C4-2B (cell line): Measurements from ENCODE around the gene PA2G4.

Source experiments
- H3K27ac ChIP-seq: fragments of 450-650 bp; 2 replicates; pipeline ENCODE4 v1.5.1; 2017
- ZFX ChIP-seq: fragments of 450-650 bp; IDR thresholded peaks from 2 replicates; pipeline ENCODE4 v1.6.1; 2017
- TF ChIP-seq, protein P1 (sequence below): fragments of 450-650 bp; conservative IDR thresholded peaks from 2 replicates; pipeline ENCODE4 v1.5.1; 2017; ENCODE audit warnings: mild to moderate bottlenecking

Gene PA2G4

DNA sequence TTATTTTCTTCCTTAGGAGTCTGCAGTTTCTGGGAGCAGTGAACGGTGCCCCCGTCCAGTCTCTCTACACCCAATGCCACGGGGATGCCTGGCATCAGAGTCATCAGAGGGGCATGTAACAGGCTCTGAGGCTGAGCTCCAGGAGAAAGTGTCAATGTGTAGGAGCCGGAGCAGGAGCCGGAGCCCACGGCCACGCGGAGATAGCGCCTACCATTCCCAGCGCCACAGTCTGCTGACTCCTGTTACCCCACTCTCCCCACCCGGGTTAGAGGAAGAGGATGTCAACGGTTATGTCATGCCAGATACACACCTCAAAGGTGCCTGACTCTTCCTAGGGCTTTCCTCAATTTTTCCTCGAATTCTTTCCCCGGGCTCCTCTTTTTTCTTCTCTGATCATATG is 3.3 kb upstream of the PA2G4 start:
- H3K27ac ChIP-seq, result no peak overlapping the region
- TF ChIP-seq, protein P1, sequence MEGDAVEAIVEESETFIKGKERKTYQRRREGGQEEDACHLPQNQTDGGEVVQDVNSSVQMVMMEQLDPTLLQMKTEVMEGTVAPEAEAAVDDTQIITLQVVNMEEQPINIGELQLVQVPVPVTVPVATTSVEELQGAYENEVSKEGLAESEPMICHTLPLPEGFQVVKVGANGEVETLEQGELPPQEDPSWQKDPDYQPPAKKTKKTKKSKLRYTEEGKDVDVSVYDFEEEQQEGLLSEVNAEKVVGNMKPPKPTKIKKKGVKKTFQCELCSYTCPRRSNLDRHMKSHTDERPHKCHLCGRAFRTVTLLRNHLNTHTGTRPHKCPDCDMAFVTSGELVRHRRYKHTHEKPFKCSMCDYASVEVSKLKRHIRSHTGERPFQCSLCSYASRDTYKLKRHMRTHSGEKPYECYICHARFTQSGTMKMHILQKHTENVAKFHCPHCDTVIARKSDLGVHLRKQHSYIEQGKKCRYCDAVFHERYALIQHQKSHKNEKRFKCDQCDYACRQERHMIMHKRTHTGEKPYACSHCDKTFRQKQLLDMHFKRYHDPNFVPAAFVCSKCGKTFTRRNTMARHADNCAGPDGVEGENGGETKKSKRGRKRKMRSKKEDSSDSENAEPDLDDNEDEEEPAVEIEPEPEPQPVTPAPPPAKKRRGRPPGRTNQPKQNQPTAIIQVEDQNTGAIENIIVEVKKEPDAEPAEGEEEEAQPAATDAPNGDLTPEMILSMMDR, result no peak
- no peak for TF ChIP-seq ZFX

DNA sequence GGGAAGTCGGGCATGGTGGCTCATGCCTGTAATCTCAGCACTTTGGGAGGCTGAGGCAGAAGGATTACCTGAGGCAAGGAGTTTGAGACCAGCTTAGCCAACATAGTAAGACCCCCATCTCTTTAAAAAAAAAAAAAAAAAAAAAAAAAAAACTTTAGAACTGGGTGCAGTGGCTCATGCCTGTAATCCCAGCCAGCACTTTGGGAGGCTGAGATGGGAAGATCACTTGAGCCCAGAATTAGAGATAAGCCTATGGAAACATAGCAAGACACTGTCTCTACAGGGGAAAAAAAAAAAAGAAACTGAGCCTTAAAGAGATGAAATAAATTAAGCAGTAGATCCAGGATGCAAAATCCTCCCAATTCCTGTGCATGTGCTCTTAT is 1.7 kb upstream of the PA2G4 start:
- H3K27ac ChIP-seq, result no peak overlapping the region
- TF ChIP-seq ZFX, result no peak
- TF ChIP-seq, protein P1, result no peak

DNA sequence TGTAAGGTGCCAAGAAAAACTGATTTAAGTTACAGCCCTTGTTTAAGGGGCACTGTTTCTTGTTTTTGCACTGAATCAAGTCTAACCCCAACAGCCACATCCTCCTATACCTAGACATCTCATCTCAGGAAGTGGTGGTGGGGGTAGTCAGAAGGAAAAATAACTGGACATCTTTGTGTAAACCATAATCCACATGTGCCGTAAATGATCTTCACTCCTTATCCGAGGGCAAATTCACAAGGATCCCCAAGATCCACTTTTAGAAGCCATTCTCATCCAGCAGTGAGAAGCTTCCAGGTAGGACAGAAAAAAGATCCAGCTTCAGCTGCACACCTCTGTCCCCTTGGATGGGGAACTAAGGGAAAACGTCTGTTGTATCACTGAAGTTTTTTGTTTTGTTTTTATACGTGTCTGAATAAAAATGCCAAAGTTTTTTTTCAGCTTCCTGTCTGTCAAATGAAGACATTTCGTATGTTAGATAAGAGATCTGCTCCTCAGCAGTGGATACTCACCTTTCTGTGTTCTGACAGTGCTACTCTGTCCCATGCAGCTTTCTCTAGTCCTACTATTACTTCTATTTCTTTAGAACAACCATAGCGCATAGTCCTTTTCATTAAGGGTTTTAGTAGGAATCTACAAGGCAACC is 1.2 kb upstream of the PA2G4 start:
- H3K27ac ChIP-seq, result peak overlapping the region; percentile 97

DNA sequence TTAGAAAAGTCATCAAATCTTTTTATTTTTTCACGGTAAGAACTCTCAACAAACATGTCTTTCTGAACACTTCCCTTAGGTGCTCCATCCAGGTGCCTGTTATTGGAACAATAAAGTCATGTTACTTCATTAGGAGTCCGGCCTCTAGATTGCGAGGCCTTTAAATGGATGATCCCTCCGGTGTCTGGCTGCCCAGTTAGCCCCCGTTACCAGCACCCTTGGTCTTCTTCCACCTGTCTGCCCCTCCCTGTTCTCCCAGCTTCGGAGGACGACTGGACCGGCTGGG is 593 bp upstream of the PA2G4 start:
- no peak for TF ChIP-seq ZFX
- TF ChIP-seq, protein P1, result no peak
- peak overlapping the region; percentile 97 for H3K27ac ChIP-seq

More for the DNA sequence above, 1.2 kb upstream of the PA2G4 start:
- TF ChIP-seq, protein P1, result no peak
- no peak for TF ChIP-seq ZFX

DNA sequence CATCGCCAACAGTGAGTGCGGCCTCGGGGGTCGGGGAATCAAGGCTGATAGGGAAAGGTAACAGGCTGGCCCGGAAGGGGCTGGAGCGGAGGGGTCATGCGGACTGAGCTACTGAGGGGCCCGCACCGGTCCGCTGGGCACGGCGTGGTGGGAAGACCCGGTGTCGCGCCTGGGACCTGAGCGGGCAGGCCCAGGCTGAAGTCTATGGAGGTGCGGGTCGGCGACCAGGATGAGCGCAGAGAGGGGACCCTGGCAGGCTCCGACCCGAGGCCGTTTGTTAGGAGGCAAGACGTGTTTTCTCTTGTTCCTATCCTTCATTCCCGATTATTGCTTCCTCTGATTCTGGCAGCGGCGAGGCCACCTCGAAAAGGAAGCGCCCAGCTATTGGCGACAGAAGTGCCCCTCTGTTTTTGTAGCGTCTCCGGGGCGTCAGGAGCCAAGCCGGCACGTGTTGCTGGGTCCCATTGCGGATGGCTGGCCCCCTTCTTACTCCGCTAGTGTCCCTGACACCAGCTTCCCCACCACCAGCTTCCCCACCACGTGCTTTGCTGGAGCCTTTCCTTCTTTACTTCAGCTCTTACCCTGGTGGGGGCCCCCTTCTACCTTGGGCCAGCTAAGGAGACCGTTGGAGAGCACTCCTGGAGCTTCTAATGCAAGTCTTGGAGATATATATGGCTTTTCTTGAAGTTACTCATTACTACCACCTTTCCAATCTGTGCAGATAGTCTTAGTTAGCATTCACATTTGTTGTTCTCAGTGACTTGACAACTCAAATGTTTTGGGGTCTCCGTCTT is 653 bp downstream of the PA2G4 start:
- TF ChIP-seq, protein P1, result no peak
- peak; percentile 23; the same call in 1 of the 2 replicates for TF ChIP-seq ZFX
- peak overlapping the region; percentile 97 for H3K27ac ChIP-seq

DNA sequence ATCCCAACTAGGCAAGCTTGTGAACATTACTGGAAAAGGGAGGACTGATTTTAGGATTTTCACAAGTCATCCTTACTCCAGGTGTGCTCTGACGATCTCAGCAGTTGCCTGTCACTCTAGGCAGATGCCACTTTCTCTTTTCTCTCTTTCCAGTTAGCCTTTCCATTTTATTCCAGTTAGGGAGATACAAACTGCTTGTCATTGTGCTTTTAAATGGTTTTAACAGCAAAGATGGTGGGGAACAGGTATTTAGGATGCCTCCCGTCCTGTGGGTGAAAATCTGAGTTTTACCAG is 1.2 kb downstream of the PA2G4 start:
- H3K27ac ChIP-seq, result peak overlapping the region; percentile 97
- TF ChIP-seq, protein P1, result no peak
- no peak for TF ChIP-seq ZFX

DNA sequence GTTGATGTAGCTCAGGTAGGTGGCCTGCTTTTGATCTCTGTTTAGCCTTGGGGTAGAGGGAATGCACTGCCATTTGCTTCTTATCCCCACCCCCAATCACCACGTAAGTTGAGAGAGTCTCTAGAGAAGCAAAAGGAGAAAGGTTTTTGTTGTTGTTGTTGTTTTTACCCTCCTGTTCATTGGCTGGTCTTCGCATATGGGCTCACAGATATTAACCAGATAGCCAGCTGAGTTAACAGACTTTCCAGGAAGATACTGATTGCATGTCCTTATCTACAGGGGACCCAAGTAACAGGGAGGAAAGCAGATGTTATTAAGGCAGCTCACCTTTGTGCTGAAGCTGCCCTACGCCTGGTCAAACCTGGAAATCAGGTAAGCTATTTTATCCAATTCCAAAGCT is 2.9 kb downstream of the PA2G4 start:
- no peak overlapping the region for H3K27ac ChIP-seq
- TF ChIP-seq, protein P1, result no peak
- no peak for TF ChIP-seq ZFX
